Measurements from ENCODE around the gene RAB33A.

DNA sequence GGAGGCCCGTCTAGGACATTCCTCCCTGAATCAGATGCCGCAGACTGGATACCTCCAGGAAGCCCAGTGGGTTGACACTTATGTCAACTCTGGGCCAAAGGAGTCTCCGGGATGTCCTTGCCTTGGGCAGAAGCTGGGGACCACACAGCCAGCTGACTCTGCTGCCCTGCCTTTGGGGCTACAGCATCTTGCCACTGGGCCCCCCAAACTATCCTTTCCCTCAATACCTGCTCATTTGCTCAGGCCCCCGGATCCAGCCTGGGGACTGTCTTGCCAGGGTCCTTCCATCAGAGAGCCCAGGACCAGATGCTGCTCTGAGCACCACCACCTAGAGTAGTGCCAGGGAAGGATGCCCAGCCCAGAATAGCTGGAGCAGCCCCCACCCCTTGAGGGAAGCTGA lies 19.0 kb downstream of the RAB33A start:
- TF ChIP-seq CTCF (IDR thresholded peaks at IDR 0.05) (no peak), EZH2 (IDR thresholded peaks at IDR 0.05) (no peak), EZH2phosphoT487 (IDR thresholded peaks at IDR 0.05) (no peak)
